Heart left ventricle (tissue), 16 donors: ENCODE measurements around the gene DMRTC2. TPM values are rescaled to one million over a fixed set of nuclear protein-coding genes. Genes with fewer than 3 reads are reported as not detected.

Source experiments
- ATAC-seq, 4 donors: fragments of 200-7000 bp; cut with Tn5 transposase; one replicate each; pipeline ENCODE4 v1.9.1; 2020 to 2022; ENCODE audit warnings: moderate library complexity in 4 of 4, mild to moderate bottlenecking in 3 of 4, moderate number of reproducible peaks in 1 of 4
- DNase-seq, 5 donors: peaks; one replicate each; pipeline ENCODE4 v3.0.0-alpha.2; 2020
- H3K27ac ChIP-seq, 12 donors: fragments of 200-600 bp; sonication (generic) in 4 of 12; one replicate each; pipeline versions ENCODE4 v1.5.0 to v1.8.0; 2016 to 2022; ENCODE audit warnings: mild to moderate bottlenecking in 2 of 12
- H3K27me3 ChIP-seq, 9 donors: fragments of 200-600 bp; sonication (generic) in 2 of 9; one replicate each; pipeline versions ENCODE4 v1.5.1 to v1.8.0; 2016 to 2022; ENCODE audit warnings: mild to moderate bottlenecking in 3 of 9
- H3K36me3 ChIP-seq, 9 donors: fragments of 200-600 bp; sonication (generic) in 2 of 9; one replicate each; pipeline versions ENCODE4 v1.5.0 to v1.8.0; 2018 to 2022; ENCODE audit warnings: mild to moderate bottlenecking in 2 of 9
- H3K4me1 ChIP-seq, 12 donors: fragments of 200-600 bp; sonication (generic) in 4 of 12; one replicate each; pipeline versions ENCODE4 v1.5.0 to v1.8.0; 2016 to 2022; ENCODE audit warnings: mild to moderate bottlenecking in 3 of 12
- H3K4me3 ChIP-seq, 12 donors: fragments of 200-600 bp; sonication (generic) in 4 of 12; one replicate each; pipeline versions ENCODE4 v1.5.0 to v1.8.0; 2017 to 2022; ENCODE audit warnings: mild to moderate bottlenecking in 9 of 12, moderate library complexity in 4 of 12
- H3K9me3 ChIP-seq, 12 donors: fragments of 200-600 bp; sonication (generic) in 4 of 12; one replicate each; pipeline versions ENCODE4 v1.5.0 to v1.8.0; 2016 to 2022; ENCODE audit warnings: mild to moderate bottlenecking in 1 of 12
- CTCF ChIP-seq, 12 donors: fragments of 200-600 bp; sonication (generic) in 4 of 12; IDR thresholded peaks; one replicate each; pipeline versions ENCODE4 v1.5.0 to v1.8.0; 2018 to 2022; ENCODE audit warnings: antibody characterized with exemption in 12 of 12, mild to moderate bottlenecking in 5 of 12
- POLR2A ChIP-seq, 2 donors: fragments of 450-650 bp; IDR thresholded peaks; one replicate each; pipeline ENCODE4 v1.6.1; 2017; ENCODE audit warnings: antibody characterized with exemption in 2 of 2, mild to moderate bottlenecking in 2 of 2, moderate library complexity in 2 of 2
- WGBS, 4 donors: extraction: QIAGEN DNeasy Blood & Tissue Kit in 2 of 4; methylation state at CpG; one replicate each; pipeline versions ENCODE4 v1.1.5 to v1.1.7; 2013 to 2018; 5-methylcytosine and 5-hydroxymethylcytosine counted together
- intact Hi-C, 10 donors: fragments of 100-400 bp; cut with DNase I; formaldehyde crosslinking; loops; one replicate each; pipeline versions ENCODE4 v1.11.1 to v1.14.2; 2022
- polyA plus RNA-seq, 2 donors: library from polyadenylated mRNA; stranded (reverse); fragments of 200-250 nt; gene quantifications; one replicate each; pipeline ENCODE4 v1.2.3, GENCODE V29; 2013
- total RNA-seq, 9 donors: library from RNA; depleted of rRNA in 2 of 9; stranded (reverse); fragments of >200 nt in 2 of 9; fragmentation: NEBNext Ultra II Directional in 3 of 9; extraction: Animal tissue kit (Norgen Biotek cat#: 25700) in 3 of 9; gene quantifications; one replicate each; pipeline versions ENCODE4 v1.1.0 to v1.2.4, GENCODE V29; 2016 to 2023
- donor health status: ischemic (EF 13 %, LVEDD 7.1; RV severe dilation, severe dysfunction).
- donor health status: healthy with polysubstance abuse.
- donor health status: DM: no; HTN: yes; CAD: no.
- donor health status: DM: no; HTN: no; CAD: no.
- donor health status: ischemic (EF 25% LVEDD 6.9; RV normal size, moderate dysfunction).
- donor health status: ischemic (EF 25% LVEDD 5.7; RV mildly dilated, moderate dysfunction).
- donor health status: healthy.
- donor health status: DM: yes; HTN: yes; CAD: no.
- donor health status: ischemic (EF 35%, LVEDD 5.7; RV mildly dilated, moderate dysfunction).
- donor health status: nonischemic (EF 11% LVEDD 7.7; RV severe dilation, severe dysfunction).
- donor health status: DM: yes; HTN: yes; CAD: no.
- donor health status: PGD.
- donor health status: ischemic (EF 29% LVEDD 5.4; RV normal size, mild dysfunction).
- donor health status: nonischemic (EF 23%, LVEDD 6.1; RV moderate dilation, normal function).

Gene DMRTC2
- total and polyA plus RNA-seq, 11 donors: not detected

DNA sequence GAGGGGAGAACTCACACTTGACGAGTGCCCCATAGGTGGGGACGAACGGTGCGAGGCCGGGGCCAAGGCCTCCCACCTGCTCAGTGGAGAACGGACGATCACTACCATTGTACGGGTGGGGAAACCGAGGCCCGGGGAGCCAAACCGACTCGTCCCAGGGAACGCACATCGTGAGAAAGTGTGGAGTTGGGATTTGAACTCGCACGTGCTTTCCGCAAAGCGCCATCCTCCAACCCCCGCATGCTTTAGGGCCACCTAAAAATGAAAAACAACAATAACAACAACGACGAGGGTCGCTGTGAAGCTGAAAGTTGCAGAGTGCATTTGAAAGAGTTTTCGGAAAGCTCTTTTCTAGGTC lies 38.6 kb downstream of the DMRTC2 start:
- WGBS, 4 donors: 0 to 2% (median 1%) methylated on average over 15 to 23 of the region's 23 CpGs
- DNase-seq: no peak
- Histone ChIP-seq H3K4me3 (peak overlapping the region; percentile 45 to 99 (median 92)), H3K27me3 (no peaks in the 10 kb centered on the region), H3K27ac (peak overlapping the region; percentile 83 to 98 (median 93)), H3K4me1 (peaks cover 0 to 51% (median 32%) of the 10 kb centered on the region in 12 donors), H3K9me3 (no peaks in the 10 kb centered on the region), H3K36me3 (peaks cover 0 to 10% (median 0%) of the 10 kb centered on the region in 9 donors)
- TF ChIP-seq CTCF (IDR thresholded peaks at IDR 0.05) (no peak), POLR2A (IDR thresholded peaks at IDR 0.05) (no peak)
- peak in 1 of 4 donors; percentile 1 for ATAC-seq
- intact Hi-C loops: loop anchor here in 4 of 10 donors (5.0 kb wide), 3 partner anchors 49 to 194 kb away; partner anchors contain the start of genes RABAC1 (in 2 of the 4) and ZNF574 (in 1 of the 4)

GRCh38 chr19:41883821-41884733 lies 39.2 kb downstream of the DMRTC2 start:
- Histone ChIP-seq H3K27me3 (no peaks in the 10 kb centered on the region), H3K36me3 (peaks cover 0 to 16% (median 3%) of the 10 kb centered on the region in 9 donors), H3K27ac (peak overlapping the region; percentile 83 to 98 (median 93)), H3K4me1 (peaks cover 0 to 51% (median 32%) of the 10 kb centered on the region in 12 donors), H3K9me3 (no peaks in the 10 kb centered on the region), H3K4me3 (peak overlapping the region; percentile 45 to 99 (median 92))
- peak; percentile 93 to 98 (median 96) for DNase-seq
- intact Hi-C loops: loop anchor here in 4 of 10 donors (1.0 to 5.0 kb wide), 5 partner anchors 25 to 193 kb away; partner anchors contain the start of genes RABAC1 (in 2 of the 4) and ZNF574 (in 1 of the 4)
- TF ChIP-seq POLR2A (IDR thresholded peaks at IDR 0.05) (peak in 1 of 2 donors; percentile 63), CTCF (IDR thresholded peaks at IDR 0.05) (peak in 4 of 12 donors; percentile 13 to 43 (median 38))
- peak; percentile 97 to 99 (median 98) for ATAC-seq
- WGBS, 4 donors: 0 to 1% (median 1%) methylated on average over 22 to 66 of the region's 66 CpGs

GRCh38 chr19:41886761-41887710 lies 42.2 kb downstream of the DMRTC2 start:
- no peak for ATAC-seq
- Histone ChIP-seq H3K27ac (peak overlapping the region in 1 of 12 donors; percentile 84), H3K9me3 (no peaks in the 10 kb centered on the region), H3K4me3 (peak overlapping the region in 2 of 12 donors; percentile 20 to 98), H3K36me3 (peaks cover 0 to 44% (median 17%) of the 10 kb centered on the region in 9 donors), H3K4me1 (peaks cover 0 to 49% (median 32%) of the 10 kb centered on the region in 12 donors), H3K27me3 (no peaks in the 10 kb centered on the region)
- no peak for DNase-seq
- intact Hi-C loops: loop anchor here in 3 of 10 donors (5.0 kb wide), 2 partner anchors 40 to 45 kb away; partner anchors contain the start of gene ERFL (in 1 of the 3)
- TF ChIP-seq CTCF (IDR thresholded peaks at IDR 0.05) (no peak), POLR2A (IDR thresholded peaks at IDR 0.05) (no peak)
- WGBS, 4 donors: 55 to 61% (median 59%) methylated on average over 13 of the region's 13 CpGs
